ENCODE data around the gene CASP7.

CASP7 gene

GRCh38 chr10:113666682-113667252 lies 12.9 kb upstream of the CASP7 start:
- DNase-seq (ENCODE audit: low spot score), result no peak

GRCh38 chr10:113680190-113681111 lies 739 bp downstream of the CASP7 start:
- peak; percentile 31 for DNase-seq (ENCODE audit: low spot score)

GRCh38 chr10:113681533-113682470 lies 2.1 kb downstream of the CASP7 start:
- no peak for DNase-seq (ENCODE audit: low spot score)

GRCh38 chr10:113683300-113683699 lies 3.6 kb downstream of the CASP7 start:
- no peak for DNase-seq (ENCODE audit: low spot score)

GRCh38 chr10:113686028-113686427 lies 6.3 kb downstream of the CASP7 start:
- no peak for DNase-seq (ENCODE audit: low spot score)

GRCh38 chr10:113687037-113687436 lies 7.3 kb downstream of the CASP7 start:
- DNase-seq (ENCODE audit: low spot score), result no peak

GRCh38 chr10:113689057-113689456 lies 9.3 kb downstream of the CASP7 start:
- no peak for DNase-seq (ENCODE audit: low spot score)

- no peak for DNase-seq (ENCODE audit: low spot score)
Observed at GRCh38 chr10:113689574-113689973, 9.9 kb downstream of the CASP7 start.

- DNase-seq (ENCODE audit: low spot score), result no peak
Observed at GRCh38 chr10:113690749-113691148, 11.0 kb downstream of the CASP7 start.

GRCh38 chr10:113691381-113691780 lies 11.7 kb downstream of the CASP7 start:
- DNase-seq (ENCODE audit: low spot score), result no peak

GRCh38 chr10:113692271-113692670 lies 12.6 kb downstream of the CASP7 start:
- no peak for DNase-seq (ENCODE audit: low spot score)

- no peak for DNase-seq (ENCODE audit: low spot score)
Observed at GRCh38 chr10:113693348-113693747, 13.6 kb downstream of the CASP7 start.

- no peak for DNase-seq (ENCODE audit: low spot score)
Observed at GRCh38 chr10:113695691-113696090, 16.0 kb downstream of the CASP7 start.

GRCh38 chr10:113697595-113697994 lies 17.9 kb downstream of the CASP7 start:
- no peak for DNase-seq (ENCODE audit: low spot score)

- DNase-seq (ENCODE audit: low spot score), result peak; percentile 67
Observed at GRCh38 chr10:113704637-113705343, 25.1 kb downstream of the CASP7 start.

- DNase-seq (ENCODE audit: low spot score), result no peak
Observed at GRCh38 chr10:113705344-113705652, 25.6 kb downstream of the CASP7 start.

GRCh38 chr10:113706623-113707022 lies 26.9 kb downstream of the CASP7 start:
- DNase-seq (ENCODE audit: low spot score), result no peak

GRCh38 chr10:113708640-113709039 lies 28.9 kb downstream of the CASP7 start:
- no peak for DNase-seq (ENCODE audit: low spot score)

GRCh38 chr10:113709221-113709838 lies 29.6 kb downstream of the CASP7 start:
- DNase-seq (ENCODE audit: low spot score), result no peak

- DNase-seq (ENCODE audit: low spot score), result peak; percentile 52
Observed at GRCh38 chr10:113711142-113711541, 31.4 kb downstream of the CASP7 start.

- no peak for DNase-seq (ENCODE audit: low spot score)
Observed at GRCh38 chr10:113712024-113712423, 32.3 kb downstream of the CASP7 start.
